Measurements from ENCODE around the gene SMYD3. TPM values are rescaled to one million over a fixed set of nuclear protein-coding genes. Genes with fewer than 3 reads are reported as not detected.

SMYD3 gene
- total RNA-seq, 1 donor from 2014 or later, result 35.4 TPM

DNA sequence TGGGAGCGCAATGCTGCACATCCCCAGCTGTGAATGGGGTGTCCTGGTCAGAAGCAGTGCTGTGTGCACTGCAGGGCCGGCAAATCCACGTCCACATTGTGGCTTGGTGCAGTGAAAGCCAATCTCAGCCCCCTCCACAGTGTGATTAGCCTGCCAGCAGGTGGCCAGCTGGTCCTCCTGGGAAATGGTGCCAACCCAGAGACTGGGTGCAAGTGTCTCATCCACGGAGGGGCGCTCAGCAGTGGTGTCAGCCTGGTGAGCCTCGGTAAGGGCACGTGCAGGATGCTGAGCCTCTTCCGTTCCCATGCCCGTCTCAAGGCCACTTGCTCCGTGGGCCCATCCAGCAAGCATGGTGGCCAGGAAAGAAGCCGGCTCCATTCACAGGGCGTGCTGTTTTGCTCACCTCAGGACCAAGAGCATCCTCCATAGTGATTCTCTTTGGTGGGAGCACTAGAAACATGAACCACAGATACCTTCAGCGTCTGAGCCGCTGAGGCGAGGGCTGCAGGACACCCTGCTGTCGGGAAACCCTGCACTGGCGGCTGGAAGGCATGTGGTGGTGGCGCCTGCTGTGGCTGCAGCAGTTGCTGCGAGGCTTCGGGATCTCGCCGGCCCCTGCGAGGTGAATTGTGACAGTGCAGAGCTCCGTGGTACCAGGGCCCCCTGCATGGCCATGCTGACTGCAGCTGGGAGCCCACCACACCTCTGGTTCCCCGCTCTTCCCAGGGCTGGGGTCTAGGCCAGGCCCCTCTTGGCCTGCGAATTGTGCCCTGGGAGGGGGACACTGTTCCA lies 2.0 kb upstream of the SMYD3 start:
- no peak overlapping the region for H3K4me3 Mint-ChIP-seq (ENCODE audit: unreplicated experiment)
- H3K36me3 Mint-ChIP-seq (ENCODE audit: low read depth, unreplicated experiment), result peaks cover 13% of the 10 kb centered on the region
- peaks cover 15% of the 10 kb centered on the region for H3K27me3 Mint-ChIP-seq (ENCODE audit: unreplicated experiment)
- peaks cover under 1% of the 10 kb centered on the region for H3K9me3 Mint-ChIP-seq (ENCODE audit: unreplicated experiment)
- H3K4me1 Mint-ChIP-seq (ENCODE audit: unreplicated experiment), result peaks cover 16% of the 10 kb centered on the region
- DNase-seq (ENCODE audit: low spot score), result no peak
- no peak for TF ChIP-seq CTCF (IDR thresholded peaks at IDR 0.05; ENCODE audit: unreplicated experiment)
- no peak overlapping the region for H3K27ac Mint-ChIP-seq (ENCODE audit: unreplicated experiment)

DNA sequence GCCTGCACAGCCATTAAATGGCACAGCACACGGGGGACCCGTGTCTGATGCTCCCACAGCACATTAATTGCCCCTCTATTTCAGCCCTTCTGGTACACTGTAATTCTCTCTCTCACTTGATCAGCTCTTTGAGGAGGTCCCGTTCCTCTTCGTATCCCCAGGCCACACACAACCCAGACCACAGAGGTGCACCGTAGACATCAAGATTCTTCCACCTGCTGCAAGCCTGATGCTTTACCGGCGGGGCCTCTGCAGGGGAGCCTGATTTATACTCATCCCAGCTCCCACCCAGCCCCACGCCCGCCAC lies 759 bp downstream of the SMYD3 start:
- DNase-seq (ENCODE audit: low spot score), result no peak
- Mint-ChIP-seq H3K4me3 (ENCODE audit: unreplicated experiment) (peak overlapping the region; percentile 95), H3K9me3 (ENCODE audit: unreplicated experiment) (no peaks in the 10 kb centered on the region), H3K4me1 (ENCODE audit: unreplicated experiment) (peaks cover 16% of the 10 kb centered on the region), H3K27ac (ENCODE audit: unreplicated experiment) (no peak overlapping the region), H3K36me3 (ENCODE audit: low read depth, unreplicated experiment) (peaks cover 12% of the 10 kb centered on the region), H3K27me3 (ENCODE audit: unreplicated experiment) (peaks cover 14% of the 10 kb centered on the region)
- TF ChIP-seq CTCF (IDR thresholded peaks at IDR 0.05; ENCODE audit: unreplicated experiment), result no peak

- Mint-ChIP-seq H3K4me3 (ENCODE audit: unreplicated experiment) (no peak overlapping the region), H3K36me3 (ENCODE audit: low read depth, unreplicated experiment) (peaks cover 8% of the 10 kb centered on the region), H3K9me3 (ENCODE audit: unreplicated experiment) (no peaks in the 10 kb centered on the region), H3K4me1 (ENCODE audit: unreplicated experiment) (peaks cover 16% of the 10 kb centered on the region), H3K27me3 (ENCODE audit: unreplicated experiment) (peaks cover 10% of the 10 kb centered on the region), H3K27ac (ENCODE audit: unreplicated experiment) (no peak overlapping the region)
- DNase-seq (ENCODE audit: low spot score), result no peak
- no peak for TF ChIP-seq CTCF (IDR thresholded peaks at IDR 0.05; ENCODE audit: unreplicated experiment)
These were observed 3.7 kb downstream of the SMYD3 start for GRCh38 chr1:246503341-246503740.

DNA sequence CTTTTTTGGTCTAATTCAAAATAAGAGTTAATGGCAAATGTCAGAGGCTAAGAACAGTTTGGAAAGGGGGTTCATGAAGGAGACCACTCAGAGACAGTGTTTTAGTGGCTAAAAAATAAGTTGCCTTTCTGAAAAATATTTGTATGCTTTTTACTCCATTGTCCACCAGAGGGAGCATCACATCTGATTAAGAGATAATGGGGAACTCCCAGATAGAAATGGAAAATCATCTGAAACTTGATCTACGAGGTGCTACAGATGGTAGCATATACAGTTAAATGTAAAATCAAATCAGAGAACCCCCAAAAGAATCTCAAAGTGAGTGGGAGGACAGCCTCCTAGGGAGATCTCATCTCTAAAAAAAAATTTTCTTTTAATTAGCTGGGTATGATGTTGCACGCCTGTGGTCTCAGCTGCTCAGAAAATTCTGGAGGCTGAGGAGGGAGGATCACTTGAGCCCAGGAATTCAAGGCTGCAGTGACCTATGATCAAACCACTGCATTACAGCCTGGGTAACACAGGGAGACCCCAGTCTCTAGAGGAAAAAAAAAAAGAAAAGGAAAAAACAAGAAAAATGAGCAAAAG lies 9.7 kb downstream of the SMYD3 start:
- H3K36me3 Mint-ChIP-seq (ENCODE audit: low read depth, unreplicated experiment), result no peaks in the 10 kb centered on the region
- H3K27ac Mint-ChIP-seq (ENCODE audit: unreplicated experiment), result no peak overlapping the region
- H3K9me3 Mint-ChIP-seq (ENCODE audit: unreplicated experiment), result no peaks in the 10 kb centered on the region
- no peaks in the 10 kb centered on the region for H3K4me1 Mint-ChIP-seq (ENCODE audit: unreplicated experiment)
- H3K4me3 Mint-ChIP-seq (ENCODE audit: unreplicated experiment), result no peak overlapping the region
- H3K27me3 Mint-ChIP-seq (ENCODE audit: unreplicated experiment), result peaks cover 1% of the 10 kb centered on the region
- DNase-seq (ENCODE audit: low spot score), result peak; percentile 26
- peak; percentile 96 for TF ChIP-seq CTCF (IDR thresholded peaks at IDR 0.05; ENCODE audit: unreplicated experiment)

DNA sequence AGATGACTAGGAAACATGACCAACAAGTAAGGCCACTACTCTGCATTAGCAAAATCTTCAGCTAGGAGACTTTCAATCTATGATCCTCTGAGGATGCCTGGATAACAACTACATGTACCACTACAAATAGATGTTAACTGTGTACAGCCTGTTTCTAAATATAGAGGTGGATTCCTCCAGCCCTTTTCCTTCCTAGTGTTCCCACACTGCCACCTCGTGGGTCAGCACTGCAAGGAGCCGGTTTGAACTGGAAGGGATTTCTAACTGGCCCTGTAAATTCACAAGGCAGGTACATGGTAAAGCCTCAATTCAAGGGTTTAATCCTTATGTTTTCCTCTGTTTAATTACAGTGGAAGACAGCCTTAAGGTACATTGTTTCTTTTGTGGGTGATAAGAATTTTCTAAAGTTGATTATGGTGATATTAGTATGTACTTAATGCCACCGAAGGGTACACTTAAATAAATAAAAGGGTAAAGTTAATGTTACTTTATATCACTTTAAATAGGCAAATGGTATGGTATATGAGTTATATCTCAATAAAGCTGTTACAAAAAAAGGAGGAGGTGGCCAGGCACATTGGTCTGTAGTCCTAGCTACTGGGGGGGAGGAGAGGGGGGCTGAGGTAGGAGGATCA lies 14.4 kb downstream of the SMYD3 start:
- no peaks in the 10 kb centered on the region for H3K36me3 Mint-ChIP-seq (ENCODE audit: low read depth, unreplicated experiment)
- H3K9me3 Mint-ChIP-seq (ENCODE audit: unreplicated experiment), result no peaks in the 10 kb centered on the region
- no peaks in the 10 kb centered on the region for H3K4me1 Mint-ChIP-seq (ENCODE audit: unreplicated experiment)
- DNase-seq (ENCODE audit: low spot score), result peak; percentile 71
- peak; percentile 38 for TF ChIP-seq CTCF (IDR thresholded peaks at IDR 0.05; ENCODE audit: unreplicated experiment)
- no peak overlapping the region for H3K27ac Mint-ChIP-seq (ENCODE audit: unreplicated experiment)
- no peak overlapping the region for H3K4me3 Mint-ChIP-seq (ENCODE audit: unreplicated experiment)
- peaks cover 1% of the 10 kb centered on the region for H3K27me3 Mint-ChIP-seq (ENCODE audit: unreplicated experiment)

Data from endothelial cell (in vitro differentiated cells).